ENCODE measurements around the gene NINJ1. TPM values are rescaled to one million over a fixed set of nuclear protein-coding genes. Genes with fewer than 3 reads are reported as not detected.
"Not testable (repeated sequence)": the region's sequence is repeated elsewhere in the genome, so short reads cannot be mapped to it uniquely, and the experiment has no call there.

Gene NINJ1
- total and polyA plus RNA-seq, 5 experiments from 2014 or later, result 33.8 to 97.6 (median 78.5) TPM

DNA sequence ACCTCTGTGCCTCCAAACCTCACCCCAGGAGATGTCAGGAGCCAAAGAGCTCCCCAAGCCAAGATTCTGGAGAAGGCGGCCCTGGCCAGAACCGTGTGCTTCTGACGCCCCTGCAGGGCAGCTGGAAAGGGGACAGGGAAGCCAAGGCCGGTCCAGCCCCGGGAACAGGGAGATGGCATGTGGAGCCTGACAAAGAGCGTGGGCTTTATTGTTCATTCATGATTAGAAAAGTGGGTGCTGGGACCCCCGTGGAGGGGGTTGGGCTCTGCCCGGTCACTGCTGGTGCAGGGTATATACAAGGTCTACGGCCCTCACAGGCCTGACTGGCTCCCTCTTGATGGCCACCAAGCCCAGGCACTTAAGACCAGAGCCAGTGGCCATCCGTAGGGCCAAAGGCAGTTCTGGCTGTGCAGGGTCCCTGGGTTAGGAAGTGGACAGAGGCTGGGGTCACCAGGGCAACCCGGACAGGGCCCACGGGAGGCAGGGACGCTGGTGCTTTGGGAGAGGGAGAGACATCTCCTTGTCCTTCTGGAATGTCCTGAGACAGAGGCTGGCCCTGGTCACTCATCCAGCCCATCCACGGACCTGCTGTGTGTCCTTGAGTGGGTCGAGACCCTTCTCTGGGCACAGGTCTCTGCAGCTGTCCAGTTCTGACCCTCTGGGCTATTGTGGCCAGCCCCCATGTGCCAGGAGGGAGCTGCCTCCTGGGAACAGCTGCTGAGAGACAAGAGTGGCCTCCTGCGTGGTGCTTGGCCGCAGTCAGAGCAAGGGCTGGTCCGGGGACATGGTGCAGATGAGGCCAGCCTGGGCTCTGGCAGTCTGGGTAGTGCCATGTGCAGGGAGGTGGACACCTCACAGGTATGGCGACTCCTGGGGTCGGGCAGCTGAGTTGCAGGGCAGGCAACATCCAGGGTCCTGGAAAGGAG, 12.5 kb downstream of the NINJ1 start:
- H3K4me1 Mint-ChIP-seq, result peaks cover 21 to 56% (median 50%) of the 10 kb centered on the region in 4 donors
- ATAC-seq, result no peak
- no peaks in the 10 kb centered on the region for H3K27me3 Mint-ChIP-seq
- POLR2A ChIA-PET, result interaction anchor here (1.2 to 7.8 kb wide), 4 partner anchors 8 to 23 kb away, joined by 3 to 54 read pairs (median 8); partner anchors contain the start of gene NINJ1
- no peaks in the 10 kb centered on the region for H3K9me3 Mint-ChIP-seq
- peak overlapping the region in 6 of 10 donors; percentile 25 to 82 (median 53) for H3K27ac Mint-ChIP-seq
- peak in 1 of 10 donors; percentile 59 for DNase-seq
- peaks cover 0 to 33% (median 10%) of the 10 kb centered on the region in 3 donors for H3K36me3 Mint-ChIP-seq
- H3K4me3 Mint-ChIP-seq, result no peak overlapping the region

DNA sequence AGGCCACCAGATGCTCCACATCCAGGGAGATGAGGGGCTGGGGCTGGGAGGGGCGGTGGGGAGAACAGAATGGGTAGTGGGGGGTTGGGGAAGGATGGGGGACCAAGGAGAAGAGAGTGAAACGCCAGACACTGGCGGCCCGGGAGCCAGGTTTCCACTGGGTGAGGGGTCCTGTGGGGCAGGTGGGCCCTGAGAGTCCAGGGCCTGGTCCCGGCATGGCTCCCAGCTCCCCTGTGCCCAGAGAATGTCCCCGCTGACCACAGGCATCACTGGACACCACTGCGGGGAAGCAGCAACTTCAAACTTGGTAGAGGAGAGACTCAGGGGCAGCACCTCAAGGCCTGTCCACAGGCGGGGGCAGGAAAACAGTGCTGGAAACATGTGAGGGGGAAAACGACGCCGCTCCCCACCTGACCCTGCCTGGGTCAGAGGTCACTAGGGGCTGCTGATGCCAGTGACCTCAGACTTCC, 13.2 kb downstream of the NINJ1 start:
- peak in 1 of 10 donors; percentile 41 for DNase-seq

DNA sequence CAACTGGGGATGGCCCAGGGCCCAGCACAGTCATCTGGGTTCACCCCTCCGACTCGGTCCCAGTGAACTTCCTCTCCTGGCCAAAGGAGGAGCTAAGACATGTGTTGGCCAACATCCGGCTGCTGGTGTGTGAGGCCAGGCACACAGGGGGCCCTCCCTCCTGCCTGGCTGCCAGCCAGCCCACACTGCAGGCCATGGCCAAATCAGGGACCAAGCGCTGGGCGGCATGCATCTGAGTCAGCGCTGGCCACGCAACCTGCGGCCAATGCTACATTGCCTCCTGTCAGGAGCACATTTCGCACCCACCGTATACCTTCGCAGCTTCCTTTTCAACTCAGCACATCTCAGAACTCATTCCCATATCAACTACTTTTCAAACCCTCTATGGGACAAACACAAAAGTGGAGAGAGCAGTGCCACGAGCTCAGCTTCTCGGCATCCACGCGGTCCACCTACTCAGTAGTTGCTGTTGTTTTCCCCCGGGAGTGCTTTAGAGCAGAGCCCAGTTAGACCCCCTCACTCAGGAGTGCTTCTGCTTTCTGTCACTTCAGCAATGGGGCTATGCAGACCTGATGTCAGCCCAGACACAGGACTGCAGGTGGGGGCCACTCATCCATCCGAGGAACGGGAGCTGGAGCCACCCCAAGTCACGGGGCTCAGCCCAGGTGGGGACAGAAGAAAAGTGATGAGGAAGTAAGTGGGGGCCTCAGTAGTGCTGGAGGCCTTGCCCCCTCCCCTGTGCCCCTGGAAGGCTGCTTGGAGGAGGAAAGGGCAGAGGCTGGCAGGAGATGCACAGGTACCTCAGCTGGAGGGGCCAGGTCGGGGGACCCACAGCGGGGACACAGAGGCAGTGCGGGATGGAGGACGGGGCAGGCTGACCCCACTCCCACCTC, 13.9 kb downstream of the NINJ1 start:
- POLR2A ChIA-PET, result interaction anchor here (0.5 to 3.8 kb wide), 13 partner anchors 9 to 454 kb away, joined by 3 to 13 read pairs (median 3); partner anchors contain the start of gene NINJ1
- DNase-seq (peak in 5 of 10 donors; percentile 31 to 57 (median 40)), ATAC-seq (peak; percentile 79 to 84)
- peaks cover 16 to 42% (median 38%) of the 10 kb centered on the region in 4 donors for H3K4me1 Mint-ChIP-seq
- no peaks in the 10 kb centered on the region for H3K9me3 Mint-ChIP-seq
- H3K4me3 Mint-ChIP-seq, result peak overlapping the region in 8 of 10 donors; percentile 3 to 60 (median 54)
- H3K36me3 Mint-ChIP-seq, result peaks cover 0 to 31% (median 5%) of the 10 kb centered on the region in 3 donors
- peak overlapping the region; percentile 63 to 90 (median 87) for H3K27ac Mint-ChIP-seq
- H3K27me3 Mint-ChIP-seq, result no peaks in the 10 kb centered on the region

More for the DNA sequence above, 13.2 kb downstream of the NINJ1 start:
- Mint-ChIP-seq H3K9me3 (no peaks in the 10 kb centered on the region), H3K4me1 (peaks cover 18 to 49% (median 43%) of the 10 kb centered on the region in 4 donors), H3K4me3 (peak overlapping the region in 1 of 10 donors; percentile 11), H3K27me3 (no peaks in the 10 kb centered on the region), H3K27ac (peak overlapping the region in 5 of 10 donors; percentile 13 to 80 (median 38)), H3K36me3 (peaks cover 0 to 31% (median 9%) of the 10 kb centered on the region in 3 donors)
- POLR2A ChIA-PET, result interaction anchor here (1.0 to 3.8 kb wide), 5 partner anchors 9 to 23 kb away, joined by 3 to 13 read pairs (median 3); no protein-coding TSS in a partner anchor
- no peak for ATAC-seq

DNA sequence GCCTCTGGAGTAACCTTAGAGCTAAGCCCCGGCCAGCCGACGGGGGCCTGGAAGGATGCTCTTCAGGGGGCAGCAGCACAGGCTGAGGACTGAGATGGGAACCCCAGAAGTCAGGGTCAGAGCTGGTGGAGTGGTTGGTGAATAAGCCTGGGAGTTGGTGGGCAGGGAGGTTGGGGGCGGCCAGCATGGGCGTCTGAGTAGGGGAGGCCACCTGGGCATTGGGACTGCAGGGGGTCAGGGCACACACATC, 14.4 kb downstream of the NINJ1 start:
- POLR2A ChIA-PET, result interaction anchor here (0.5 to 3.8 kb wide), 11 partner anchors 10 to 455 kb away, joined by 3 to 13 read pairs (median 3); partner anchors contain the start of gene NINJ1
- ATAC-seq (no peak), DNase-seq (no peak)
- H3K36me3 Mint-ChIP-seq, result peaks cover 0 to 29% (median 3%) of the 10 kb centered on the region in 3 donors
- H3K9me3 Mint-ChIP-seq, result no peaks in the 10 kb centered on the region
- peak overlapping the region in 9 of 10 donors; percentile 3 to 60 (median 52) for H3K4me3 Mint-ChIP-seq
- H3K27me3 Mint-ChIP-seq, result no peaks in the 10 kb centered on the region
- peaks cover 20 to 43% (median 42%) of the 10 kb centered on the region in 4 donors for H3K4me1 Mint-ChIP-seq
- peak overlapping the region in 9 of 10 donors; percentile 63 to 89 (median 87) for H3K27ac Mint-ChIP-seq

DNA sequence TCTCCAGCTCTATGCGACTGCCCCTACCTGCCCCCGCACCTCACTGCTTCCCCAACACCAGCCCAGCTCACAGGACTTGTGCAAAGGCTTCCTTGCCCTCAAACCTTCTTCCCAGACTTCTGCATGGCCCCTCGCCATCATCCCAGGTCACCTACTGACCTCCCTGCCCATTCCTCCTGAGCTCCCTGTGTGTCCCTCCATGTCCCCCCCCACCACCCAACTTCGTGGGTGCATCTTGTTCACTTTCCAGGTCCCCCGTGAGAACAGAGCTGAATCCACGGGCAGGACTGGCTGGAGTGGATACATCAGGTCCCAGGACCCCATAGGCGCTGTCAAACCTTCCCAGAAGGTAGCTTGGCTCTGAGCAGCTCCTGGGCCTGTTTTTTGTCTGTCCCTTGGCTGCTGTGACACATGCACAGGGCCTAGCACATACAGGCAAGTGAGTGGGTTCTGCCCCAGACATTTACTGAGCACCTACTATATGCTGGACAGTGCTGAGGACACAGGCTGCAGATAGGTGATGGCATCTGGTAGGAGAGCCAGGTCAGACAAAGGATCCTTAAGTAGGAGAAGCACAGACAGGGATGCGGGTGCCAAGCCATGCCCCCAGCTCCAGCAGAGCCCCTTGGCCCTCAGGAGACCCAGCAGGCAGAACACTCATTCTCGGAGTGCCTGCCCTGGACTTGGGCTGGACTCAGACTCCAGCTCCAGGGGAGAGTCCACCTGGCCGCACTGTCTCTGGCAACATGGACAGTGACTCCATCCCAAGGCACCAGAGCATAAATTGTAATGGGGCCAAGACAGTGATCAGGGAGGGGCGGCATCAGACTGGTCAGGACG, 15.0 kb downstream of the NINJ1 start:
- no peak for DNase-seq
- H3K27me3 Mint-ChIP-seq, result no peaks in the 10 kb centered on the region
- peak overlapping the region in 5 of 10 donors; percentile 3 to 56 (median 26) for H3K4me3 Mint-ChIP-seq
- H3K4me1 Mint-ChIP-seq, result peaks cover 21 to 45% (median 43%) of the 10 kb centered on the region in 4 donors
- H3K36me3 Mint-ChIP-seq, result peaks cover 0 to 25% (median 3%) of the 10 kb centered on the region in 3 donors
- POLR2A ChIA-PET, result interaction anchor here (0.5 to 3.8 kb wide), 11 partner anchors 11 to 455 kb away, joined by 3 to 13 read pairs (median 3); partner anchors contain the start of gene NINJ1
- H3K9me3 Mint-ChIP-seq, result no peaks in the 10 kb centered on the region
- no peak for ATAC-seq
- H3K27ac Mint-ChIP-seq, result peak overlapping the region; percentile 1 to 88 (median 85)

DNA sequence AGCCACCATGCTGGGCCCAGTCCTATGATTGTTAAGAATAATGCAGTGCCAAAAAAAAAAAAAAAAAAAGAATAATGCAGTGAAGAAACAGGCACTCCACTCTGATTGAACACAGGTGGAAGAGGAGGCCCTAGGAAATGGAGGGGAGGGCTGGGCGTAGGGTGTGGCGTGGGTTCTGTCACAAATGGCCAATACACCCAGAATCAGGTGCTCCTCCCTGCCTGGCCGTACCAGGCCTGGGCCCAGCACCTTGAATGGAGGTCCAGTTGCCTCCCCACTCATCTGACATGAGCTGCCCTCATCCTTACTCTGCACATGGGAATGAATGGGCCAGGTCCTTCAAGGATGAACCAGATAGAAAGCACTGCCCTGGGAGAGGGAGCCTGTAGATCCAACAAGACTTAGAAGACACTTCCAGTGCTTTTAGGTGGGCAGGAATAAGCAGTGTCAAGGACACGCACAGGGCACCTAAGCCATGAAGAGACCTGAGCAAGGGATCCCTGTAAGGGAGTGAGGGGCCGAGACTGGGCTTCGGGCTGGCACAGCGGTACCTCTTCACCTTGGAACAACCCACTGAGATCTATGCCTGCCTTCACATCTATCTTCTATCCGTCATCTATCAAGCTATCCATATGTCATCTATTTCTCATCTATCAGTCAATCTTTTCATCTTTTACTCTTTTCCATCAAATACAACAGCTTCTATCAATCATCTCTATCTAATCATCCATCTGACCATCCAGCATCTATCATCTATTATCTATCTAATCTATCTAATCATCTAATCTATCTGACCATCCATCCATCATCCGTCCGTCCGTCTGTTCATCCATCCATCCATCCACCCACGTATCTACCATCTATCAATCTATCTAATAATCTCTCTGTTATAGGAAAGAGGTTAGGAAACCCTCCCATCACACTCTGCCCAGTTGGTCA, 15.9 kb downstream of the NINJ1 start:
- ATAC-seq (no peak), DNase-seq (no peak)
- H3K27ac Mint-ChIP-seq, result peak overlapping the region in 9 of 10 donors; percentile 1 to 88 (median 27)

DNA sequence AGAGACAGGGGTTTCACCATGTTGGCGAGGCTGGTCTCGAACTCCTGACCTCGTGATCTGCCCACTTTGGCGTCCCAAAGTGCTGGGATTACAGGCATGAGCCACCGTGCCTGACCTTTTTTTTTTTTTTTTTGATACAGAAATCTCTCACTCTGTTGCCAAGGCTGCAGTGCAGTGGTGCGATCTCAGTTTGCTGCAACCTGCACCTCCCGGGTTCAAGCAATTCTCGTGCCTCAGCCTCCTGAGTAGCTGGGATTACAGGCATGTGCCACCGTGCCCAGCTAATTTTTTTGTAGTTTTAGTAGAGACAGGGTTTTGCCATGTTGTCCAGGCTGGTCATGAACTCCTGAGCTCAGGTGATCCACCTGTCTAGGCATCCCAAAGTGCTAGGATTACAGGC, 16.5 kb downstream of the NINJ1 start:
- H3K27me3 Mint-ChIP-seq, ATAC-seq, H3K9me3 Mint-ChIP-seq, DNase-seq, H3K4me3 Mint-ChIP-seq: not testable (repeated sequence)
- Mint-ChIP-seq H3K4me1 (peaks cover 21 to 42% (median 39%) of the 10 kb centered on the region in 4 donors), H3K27ac (peak overlapping the region in 2 of 10 donors; percentile 38 to 48), H3K36me3 (peaks cover 0 to 22% (median 3%) of the 10 kb centered on the region in 3 donors)
- POLR2A ChIA-PET, result interaction anchor here (0.9 to 1.3 kb wide), 4 partner anchors 9 to 19 kb away, joined by 3 to 4 read pairs (median 4); partner anchors contain the start of gene NINJ1

More for the DNA sequence above, 15.9 kb downstream of the NINJ1 start:
- Mint-ChIP-seq H3K4me3 (no peak overlapping the region), H3K36me3 (peaks cover 0 to 22% (median 3%) of the 10 kb centered on the region in 3 donors), H3K27me3 (no peaks in the 10 kb centered on the region), H3K4me1 (peaks cover 21 to 42% (median 40%) of the 10 kb centered on the region in 4 donors), H3K9me3 (no peaks in the 10 kb centered on the region)
- POLR2A ChIA-PET, result interaction anchor here (0.5 to 3.8 kb wide), 8 partner anchors 9 to 98 kb away, joined by 3 to 13 read pairs (median 4); partner anchors contain the start of gene NINJ1

DNA sequence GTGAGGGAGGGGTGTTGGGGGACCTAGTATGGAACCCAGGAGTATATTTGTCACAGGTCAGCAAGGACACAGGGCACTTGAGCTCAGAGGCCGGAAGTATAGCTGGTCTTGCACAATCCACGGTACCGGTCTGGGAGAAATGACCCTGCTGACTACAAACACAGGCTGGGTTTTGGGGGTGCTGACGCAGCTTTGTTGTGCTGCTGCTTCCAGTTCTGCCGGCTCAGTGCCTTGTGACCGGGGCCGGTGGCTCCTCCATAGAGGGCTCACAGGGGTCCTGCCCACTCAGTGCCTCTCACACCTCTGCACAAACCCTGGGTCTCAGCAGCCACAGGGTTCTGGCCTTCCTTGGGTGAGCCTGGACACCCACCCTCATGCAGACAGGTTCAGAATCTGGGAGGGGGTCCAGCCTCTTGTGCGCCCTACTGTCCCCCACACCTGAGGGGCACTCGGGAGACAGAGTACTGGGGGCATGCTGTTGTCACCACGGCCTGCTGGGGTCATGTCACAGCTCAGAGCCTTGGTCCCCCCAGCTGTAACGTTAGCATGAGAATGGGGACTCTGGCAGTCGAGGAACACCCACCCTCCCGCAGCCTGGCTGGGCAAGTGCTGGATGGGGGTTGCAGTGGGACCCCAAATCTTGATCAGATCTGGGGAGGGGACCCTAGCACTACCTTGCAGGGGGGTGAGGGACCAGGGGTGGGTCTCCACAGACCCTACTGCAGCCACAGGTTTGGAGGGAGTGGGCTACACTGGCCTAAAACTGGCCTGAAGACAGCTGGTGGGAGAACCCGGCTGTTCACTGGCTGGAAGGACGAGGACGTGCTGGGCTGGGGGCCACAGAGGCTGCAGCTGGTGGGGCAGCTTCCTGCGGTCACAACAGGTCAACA, 17.7 kb downstream of the NINJ1 start:
- ATAC-seq (no peak), DNase-seq (no peak)
- Mint-ChIP-seq H3K36me3 (peaks cover 0 to 24% (median 0%) of the 10 kb centered on the region in 3 donors), H3K27me3 (no peaks in the 10 kb centered on the region), H3K27ac (peak overlapping the region in 3 of 10 donors; percentile 21 to 71 (median 52)), H3K4me3 (no peak overlapping the region), H3K4me1 (peaks cover 16 to 39% (median 33%) of the 10 kb centered on the region in 4 donors), H3K9me3 (no peaks in the 10 kb centered on the region)
- POLR2A ChIA-PET, result interaction anchor here (0.7 to 1.3 kb wide), 3 partner anchors 7 to 14 kb away, joined by 3 to 4 read pairs (median 3); no protein-coding TSS in a partner anchor

DNA sequence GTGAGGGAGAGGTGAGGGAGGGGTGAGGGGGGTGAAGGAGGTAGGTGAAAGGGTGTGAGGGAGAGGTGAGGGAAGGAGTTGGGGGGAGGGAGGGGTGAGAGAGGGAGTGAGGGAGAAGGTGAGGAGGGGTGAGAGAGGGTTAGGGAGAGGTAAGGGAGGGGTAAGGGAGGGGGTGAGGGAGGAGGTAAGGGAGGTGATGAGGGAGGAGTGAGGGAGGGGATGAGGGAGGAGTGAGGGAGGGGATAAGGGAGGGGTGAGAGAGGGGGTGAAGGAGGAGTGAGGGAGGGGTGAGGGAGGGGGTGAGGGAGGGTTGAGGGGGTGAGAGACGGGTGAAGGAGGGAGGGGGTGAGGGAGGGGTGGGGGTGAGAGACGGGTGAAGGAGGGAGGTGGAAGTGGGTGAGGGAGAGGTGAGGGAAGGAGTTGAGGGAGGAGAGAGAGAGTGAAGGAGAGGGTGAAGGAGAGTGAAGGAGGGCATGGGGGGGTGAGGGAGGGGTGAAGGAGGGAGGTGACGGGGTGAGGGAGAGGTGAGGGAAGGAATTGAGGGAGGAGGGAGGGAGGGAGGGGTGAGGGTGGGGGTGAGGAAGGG, 18.5 kb downstream of the NINJ1 start:
- Mint-ChIP-seq H3K4me3 (no peak overlapping the region), H3K4me1 (peaks cover 18 to 41% (median 33%) of the 10 kb centered on the region in 4 donors), H3K36me3 (peaks cover 0 to 26% (median 2%) of the 10 kb centered on the region in 3 donors), H3K27ac (no peak overlapping the region), H3K27me3 (no peaks in the 10 kb centered on the region), H3K9me3 (no peaks in the 10 kb centered on the region)
- no peak for ATAC-seq
- no peak for DNase-seq
- POLR2A ChIA-PET, result no interaction called here
